Suprapubic skin (tissue), 4 donors: Measurements from ENCODE around the gene FILIP1L. TPM values are rescaled to one million over a fixed set of nuclear protein-coding genes. Genes with fewer than 3 reads are reported as not detected.
A peak's percentile ranks its signal among the peaks of the same experiment; 100 is the strongest.

Experiments
- DNase-seq, 2 donors: peaks; one replicate each; pipeline ENCODE4 v3.0.0-alpha.2; 2019; ENCODE audit warnings: low spot score in 2 of 2
- H3K27ac ChIP-seq: fragments of 200-600 bp; sonication (generic); one replicate; pipeline ENCODE4 v1.5.1; 2019
- H3K27me3 ChIP-seq: fragments of 200-600 bp; sonication (generic); one replicate; pipeline ENCODE4 v1.5.1; 2019
- H3K36me3 ChIP-seq: fragments of 200-600 bp; sonication (generic); one replicate; pipeline ENCODE4 v1.5.1; 2019
- H3K4me1 ChIP-seq: fragments of 200-600 bp; sonication (generic); one replicate; pipeline ENCODE4 v1.5.1; 2019
- H3K4me3 ChIP-seq: fragments of 200-600 bp; sonication (generic); one replicate; pipeline ENCODE4 v1.5.1; 2019; ENCODE audit warnings: mild to moderate bottlenecking
- H3K9me3 ChIP-seq: fragments of 200-600 bp; sonication (generic); one replicate; pipeline ENCODE4 v1.5.1; 2019
- CTCF ChIP-seq, 2 donors: fragments of 200-600 bp in 1 of 2; fragments of 450-650 bp in 1 of 2; sonication (generic) in 1 of 2; IDR thresholded peaks; one replicate each; pipeline ENCODE4 v1.5.1; 2016 to 2019; ENCODE audit warnings: antibody characterized with exemption in 2 of 2, mild to moderate bottlenecking in 1 of 2, moderate library complexity in 1 of 2
- EP300 ChIP-seq: sonication (generic); formaldehyde crosslinking; IDR thresholded peaks from one replicate; pipeline ENCODE4 v1.6.1; 2017; ENCODE audit warnings: antibody characterized with exemption
- POLR2A ChIP-seq, 2 donors: fragments of 450-650 bp; IDR thresholded peaks; one replicate each; pipeline ENCODE4 v1.6.1; 2017; ENCODE audit warnings: antibody characterized with exemption in 2 of 2, mild to moderate bottlenecking in 2 of 2, moderate library complexity in 2 of 2
- POLR2AphosphoS5 ChIP-seq, 3 donors: sonication (generic); formaldehyde crosslinking; IDR thresholded peaks; one replicate each; pipeline ENCODE4 v1.6.1; 2017; ENCODE audit warnings: antibody characterized with exemption in 3 of 3
- WGBS: methylation state at CpG from one replicate; pipeline ENCODE4 v1.1.5; 2018; 5-methylcytosine and 5-hydroxymethylcytosine counted together
- total RNA-seq, 4 donors: library from RNA; depleted of rRNA; stranded (reverse); fragments of >200 nt; gene quantifications; one replicate each; pipeline ENCODE4 v1.1.0, GENCODE V29; 2016

The FILIP1L gene
- total RNA-seq, 4 donors from 2014 or later, result 14.0 to 19.9 (median 15.9) TPM

- DNase-seq, result no peak
- TF ChIP-seq POLR2AphosphoS5 (IDR thresholded peaks at IDR 0.05) (no peak), EP300 (no peak), CTCF (IDR thresholded peaks at IDR 0.05) (no peak), POLR2A (IDR thresholded peaks at IDR 0.05) (no peak)
- Histone ChIP-seq H3K4me3 (no peak overlapping the region), H3K27ac (peak overlapping the region; percentile 29), H3K4me1 (peaks cover 48% of the 10 kb centered on the region), H3K27me3 (no peaks in the 10 kb centered on the region), H3K36me3 (no peaks in the 10 kb centered on the region), H3K9me3 (no peaks in the 10 kb centered on the region)
- WGBS, result 16% methylated on average over 4 of the region's 4 CpGs
Measured at GRCh38 chr3:99934975-99935797, 179.1 kb downstream of the FILIP1L start.

GRCh38 chr3:99933971-99934750, 180.1 kb downstream of the FILIP1L start:
- peaks cover 57% of the 10 kb centered on the region for H3K4me1 ChIP-seq
- H3K27ac ChIP-seq, result no peak overlapping the region
- 91% methylated on average over 5 of the region's 5 CpGs for WGBS
- no peaks in the 10 kb centered on the region for H3K36me3 ChIP-seq
- H3K4me3 ChIP-seq, result no peak overlapping the region
- TF ChIP-seq EP300, result no peak
- no peak for TF ChIP-seq POLR2AphosphoS5 (IDR thresholded peaks at IDR 0.05)
- TF ChIP-seq CTCF (IDR thresholded peaks at IDR 0.05), result no peak
- TF ChIP-seq POLR2A (IDR thresholded peaks at IDR 0.05), result no peak
- no peak for DNase-seq
- H3K27me3 ChIP-seq, result no peaks in the 10 kb centered on the region
- no peaks in the 10 kb centered on the region for H3K9me3 ChIP-seq

- Histone ChIP-seq H3K36me3 (no peaks in the 10 kb centered on the region), H3K27ac (no peak overlapping the region), H3K9me3 (no peaks in the 10 kb centered on the region), H3K4me1 (peaks cover 50% of the 10 kb centered on the region), H3K27me3 (no peaks in the 10 kb centered on the region), H3K4me3 (no peak overlapping the region)
- no peak for TF ChIP-seq EP300
- TF ChIP-seq POLR2A (IDR thresholded peaks at IDR 0.05), result no peak
- no peak for TF ChIP-seq POLR2AphosphoS5 (IDR thresholded peaks at IDR 0.05)
- WGBS, result 95% methylated on average over 1 of the region's 1 CpG
- no peak for DNase-seq
Measured at GRCh38 chr3:99931059-99931458, 183.2 kb downstream of the FILIP1L start.

GRCh38 chr3:99929745-99930139, 184.6 kb downstream of the FILIP1L start:
- no peaks in the 10 kb centered on the region for H3K27me3 ChIP-seq
- peak in 1 of 3 donors; percentile 11 for TF ChIP-seq POLR2AphosphoS5 (IDR thresholded peaks at IDR 0.05)
- TF ChIP-seq CTCF (IDR thresholded peaks at IDR 0.05), result no peak
- H3K9me3 ChIP-seq, result no peaks in the 10 kb centered on the region
- WGBS, result 30% methylated on average over 3 of the region's 3 CpGs
- no peak overlapping the region for H3K4me3 ChIP-seq
- peak overlapping the region; percentile 21 for H3K27ac ChIP-seq
- H3K36me3 ChIP-seq, result no peaks in the 10 kb centered on the region
- H3K4me1 ChIP-seq, result peaks cover 50% of the 10 kb centered on the region
- peak in 1 of 2 donors; percentile 83 for DNase-seq

GRCh38 chr3:99928771-99929744, 185.2 kb downstream of the FILIP1L start:
- Histone ChIP-seq H3K9me3 (no peaks in the 10 kb centered on the region), H3K4me1 (peaks cover 45% of the 10 kb centered on the region), H3K27me3 (no peaks in the 10 kb centered on the region), H3K27ac (peak overlapping the region; percentile 21), H3K36me3 (no peaks in the 10 kb centered on the region), H3K4me3 (no peak overlapping the region)
- 53% methylated on average over 7 of the region's 7 CpGs for WGBS
- no peak for DNase-seq
- TF ChIP-seq POLR2AphosphoS5 (IDR thresholded peaks at IDR 0.05), result no peak
- TF ChIP-seq CTCF (IDR thresholded peaks at IDR 0.05), result no peak
- TF ChIP-seq POLR2A (IDR thresholded peaks at IDR 0.05), result no peak
- TF ChIP-seq EP300, result no peak
